Head of caudate nucleus (tissue), 42 donors: ENCODE measurements around the gene CDHR2.

ENCODE experiments used
- DNase-seq, 42 donors: peaks; one replicate each; pipeline versions ENCODE4 v3.0.0 to v3.0.0-alpha.2; 2020 to 2021; ENCODE audit warnings: mixed read lengths in 7 of 42
- intact Hi-C: fragments of 100-400 bp; cut with DNase I; formaldehyde crosslinking; loops from one replicate; pipeline ENCODE4 v1.15.0; 2022

The CDHR2 gene

DNA sequence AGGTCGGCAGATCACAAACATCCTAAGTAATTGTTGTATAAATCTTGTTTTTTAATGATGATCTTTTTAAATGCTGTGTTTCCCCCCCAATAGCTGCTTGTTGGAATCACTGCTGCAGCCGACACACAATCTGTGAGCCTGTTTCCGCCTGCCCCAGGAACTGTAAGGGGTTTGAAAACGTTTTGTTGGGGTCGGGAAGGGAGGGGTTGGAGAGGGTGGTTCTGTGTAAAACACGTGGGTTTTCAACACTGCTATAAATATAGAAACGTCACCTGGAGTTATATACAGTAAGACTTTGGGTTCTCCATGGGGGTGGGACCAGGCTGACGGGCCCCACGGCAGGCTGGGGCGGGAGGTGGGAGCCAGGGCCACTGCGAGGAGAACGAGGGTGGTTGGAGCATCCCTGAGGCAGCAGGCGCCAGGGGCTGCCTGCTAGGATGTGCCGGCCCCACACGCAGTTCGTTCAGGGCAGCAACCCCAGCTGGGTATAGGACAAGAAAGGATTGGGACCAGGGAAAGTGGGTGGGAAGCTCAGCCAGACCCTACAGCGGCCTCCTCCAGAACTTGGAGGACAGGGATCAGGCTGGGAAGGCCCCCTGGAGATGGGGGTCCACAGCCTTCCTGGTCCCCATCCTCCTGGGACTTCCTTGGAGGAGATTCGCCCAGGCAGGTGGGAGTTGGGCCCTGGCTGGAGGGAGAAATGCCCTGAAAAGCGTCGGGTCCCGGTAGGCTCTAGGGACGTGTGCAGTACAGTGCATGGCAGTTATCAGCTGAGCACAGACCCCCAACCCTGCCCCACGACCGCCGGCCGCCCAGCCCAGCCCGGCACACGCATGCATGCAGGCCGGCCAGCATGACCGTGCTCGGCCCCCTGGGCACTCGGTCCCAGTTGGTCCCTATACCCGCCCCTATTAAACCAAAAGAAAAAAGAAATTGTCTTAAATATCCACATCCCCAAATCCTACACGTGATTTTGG lies 21.6 kb upstream of the CDHR2 start:
- DNase-seq, result peak in 6 of 42 donors; percentile 16 to 61 (median 44)
- intact Hi-C loops, result no loop called here

DNA sequence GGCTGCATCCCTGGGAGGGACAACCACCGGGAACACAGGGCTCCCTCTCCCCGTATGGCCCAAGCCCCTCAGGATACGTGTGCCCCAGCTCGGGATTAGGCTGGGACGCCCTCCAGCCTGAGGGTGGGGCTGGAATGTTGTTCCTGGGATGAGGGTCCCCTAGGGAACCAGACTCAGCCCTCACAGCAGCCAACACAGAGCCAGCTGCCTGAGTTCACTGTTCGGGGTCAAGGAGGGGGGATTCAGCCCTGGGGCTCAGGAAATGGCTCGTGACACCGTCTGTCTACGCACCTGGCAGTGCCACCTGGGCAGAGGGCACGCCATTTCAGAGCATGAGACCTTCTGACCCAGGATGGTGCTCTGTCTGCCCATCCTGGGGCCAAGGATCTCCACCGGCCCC lies 20.8 kb upstream of the CDHR2 start:
- intact Hi-C loops, result no loop called here
- no peak for DNase-seq

DNA sequence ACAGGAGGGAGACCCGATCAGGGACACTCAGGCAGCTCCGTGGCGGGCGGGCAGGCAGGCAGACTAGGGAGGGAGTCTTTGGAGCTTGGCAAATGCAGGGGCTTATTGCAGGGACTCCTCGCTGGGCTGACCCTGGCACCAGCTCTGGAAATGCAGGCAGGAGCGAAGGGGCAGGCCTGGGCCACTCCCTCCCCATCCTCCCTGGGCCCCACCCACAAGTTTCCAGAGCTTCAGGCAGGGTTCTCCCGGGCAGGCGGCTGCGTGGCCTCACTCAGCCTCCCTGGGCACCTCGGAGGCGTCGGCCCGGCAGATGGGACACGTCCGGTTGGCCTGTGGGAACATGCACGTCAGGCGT lies 20.4 kb upstream of the CDHR2 start:
- no peak for DNase-seq
- intact Hi-C loops, result no loop called here

DNA sequence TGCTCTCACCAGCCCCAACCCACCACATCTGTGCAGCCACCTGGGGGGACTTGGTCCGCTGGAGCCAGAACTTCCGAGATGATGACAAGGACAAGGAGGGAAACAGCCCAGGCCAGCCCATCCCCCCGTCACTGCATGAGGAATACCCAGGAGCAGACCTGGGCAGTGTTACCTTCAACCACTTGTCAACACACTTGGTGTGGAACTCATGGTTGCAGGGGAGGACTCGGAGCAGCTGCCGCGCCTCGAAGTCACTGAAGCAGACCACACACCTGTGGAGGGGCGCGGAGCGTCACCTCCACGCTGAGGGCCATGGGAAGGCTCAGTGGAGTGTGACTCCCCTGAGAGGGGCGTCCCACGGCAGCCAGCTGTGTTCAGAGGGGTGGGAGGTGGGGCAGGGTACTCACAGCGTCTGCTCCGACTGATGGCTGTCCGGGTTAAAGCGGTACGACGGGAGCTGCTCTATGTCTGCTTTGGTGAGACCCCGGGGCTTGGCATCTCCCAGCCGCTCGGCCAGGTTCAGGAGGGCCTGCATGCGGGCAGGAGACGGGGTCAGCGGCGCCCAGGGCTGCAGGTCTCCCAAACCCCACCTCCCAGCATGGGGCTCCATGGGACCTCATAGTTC lies 19.9 kb upstream of the CDHR2 start:
- intact Hi-C loops, result no loop called here
- no peak for DNase-seq

DNA sequence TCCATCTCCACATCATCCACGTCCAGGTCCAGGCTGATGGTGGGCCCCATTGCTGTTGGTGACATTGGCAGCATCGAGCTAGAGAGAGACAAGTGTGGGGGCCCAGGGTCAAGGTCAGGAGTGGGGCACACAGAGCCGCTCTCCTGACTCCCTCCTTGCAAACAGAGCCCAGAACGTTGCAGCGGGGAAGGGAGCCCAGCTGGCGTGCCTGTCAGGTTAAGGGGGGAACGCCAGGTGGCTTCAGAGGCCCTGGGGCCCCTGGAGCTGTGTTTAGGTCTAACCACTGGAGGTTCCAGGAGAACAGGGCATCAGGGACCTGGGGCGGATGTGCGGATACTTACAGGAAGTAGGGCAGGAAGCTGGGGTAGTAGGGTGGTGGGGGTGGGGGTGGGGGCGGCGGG lies 19.4 kb upstream of the CDHR2 start:
- no peak for DNase-seq
- intact Hi-C loops, result loop anchor here (10.0 kb wide), 1 partner anchor 115 kb away; the partner anchor contains the start of gene CLTB

DNA sequence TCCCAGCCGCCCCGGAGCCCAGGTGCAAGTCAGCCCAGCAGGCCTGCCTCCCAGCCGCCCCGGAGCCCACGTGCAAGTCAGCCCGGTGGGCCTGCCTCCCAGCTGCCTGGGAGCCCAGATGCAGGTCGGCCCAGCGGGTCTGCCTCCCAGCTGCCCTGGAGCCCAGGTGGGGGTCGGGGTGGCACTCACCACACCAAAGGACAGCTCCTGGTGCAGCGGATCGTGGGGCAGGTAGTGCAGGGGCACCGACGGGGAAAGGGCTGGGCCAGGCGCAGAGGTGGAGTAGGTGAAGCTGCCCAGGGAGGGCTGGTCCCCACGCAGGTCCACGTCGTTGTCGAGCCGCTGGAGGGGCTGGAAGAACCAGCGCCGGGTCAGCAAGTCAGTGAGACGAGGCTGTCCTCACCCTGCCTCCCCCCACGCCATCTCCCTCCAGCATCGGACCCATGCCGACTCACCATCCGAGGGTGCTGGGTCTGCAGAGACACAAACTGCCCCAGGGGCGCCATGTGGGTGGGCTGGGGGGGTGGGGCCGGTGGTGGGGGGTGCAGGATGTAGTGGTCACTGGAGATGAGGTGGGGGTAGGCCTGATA lies 18.7 kb upstream of the CDHR2 start:
- intact Hi-C loops, result loop anchor here (10.0 kb wide), 1 partner anchor 116 kb away; the partner anchor contains the start of gene CLTB

DNA sequence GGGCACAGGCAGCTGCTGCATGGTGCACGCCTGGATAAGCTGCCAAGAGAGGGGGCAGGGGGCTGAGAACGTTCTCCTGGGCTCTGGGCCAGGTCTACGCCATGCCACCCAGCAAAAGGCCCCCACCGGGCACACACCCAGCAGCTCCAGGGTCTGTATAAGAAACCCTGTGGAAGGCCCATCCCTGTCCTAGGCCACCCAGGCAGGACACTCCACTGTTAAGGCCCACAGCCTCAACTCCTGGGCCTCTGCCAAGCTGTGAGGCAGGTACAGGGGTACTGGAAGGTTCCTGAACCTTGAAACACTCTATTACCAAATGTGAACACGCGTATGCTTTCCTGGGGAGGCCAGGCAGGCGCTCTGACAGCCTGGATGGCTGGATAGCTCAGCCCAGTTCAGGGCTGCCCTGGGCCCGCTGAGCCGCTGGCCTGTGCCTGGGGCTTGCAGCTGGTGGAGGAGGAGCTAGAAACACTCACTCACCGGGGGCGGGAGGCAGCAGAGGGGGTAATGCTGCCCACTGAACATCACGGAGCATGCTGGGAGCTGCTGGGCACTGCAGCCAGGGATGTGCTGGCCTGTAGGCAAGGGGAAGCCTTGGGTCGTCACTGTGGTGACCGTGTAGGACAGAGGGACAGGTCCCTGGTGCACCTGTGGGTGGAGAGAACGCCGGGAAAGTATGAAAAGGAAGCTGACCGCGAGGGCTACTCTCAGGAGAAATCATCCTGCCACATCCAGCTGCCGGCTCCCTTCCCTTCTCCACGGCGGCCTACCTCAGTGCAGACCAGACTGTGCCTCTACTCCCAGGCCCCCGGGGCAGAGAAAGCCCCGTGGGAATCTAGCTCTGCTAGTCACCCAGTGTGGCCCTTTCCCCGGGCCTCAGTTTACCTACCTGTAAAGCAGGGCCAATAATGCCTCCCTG lies 17.9 kb upstream of the CDHR2 start:
- peak; percentile 72 to 96 (median 88) for DNase-seq
- intact Hi-C loops, result loop anchor here (10.0 kb wide), 1 partner anchor 116 kb away; the partner anchor contains the start of gene CLTB

More for the DNA sequence above, 18.7 kb upstream of the CDHR2 start:
- DNase-seq, result no peak

DNA sequence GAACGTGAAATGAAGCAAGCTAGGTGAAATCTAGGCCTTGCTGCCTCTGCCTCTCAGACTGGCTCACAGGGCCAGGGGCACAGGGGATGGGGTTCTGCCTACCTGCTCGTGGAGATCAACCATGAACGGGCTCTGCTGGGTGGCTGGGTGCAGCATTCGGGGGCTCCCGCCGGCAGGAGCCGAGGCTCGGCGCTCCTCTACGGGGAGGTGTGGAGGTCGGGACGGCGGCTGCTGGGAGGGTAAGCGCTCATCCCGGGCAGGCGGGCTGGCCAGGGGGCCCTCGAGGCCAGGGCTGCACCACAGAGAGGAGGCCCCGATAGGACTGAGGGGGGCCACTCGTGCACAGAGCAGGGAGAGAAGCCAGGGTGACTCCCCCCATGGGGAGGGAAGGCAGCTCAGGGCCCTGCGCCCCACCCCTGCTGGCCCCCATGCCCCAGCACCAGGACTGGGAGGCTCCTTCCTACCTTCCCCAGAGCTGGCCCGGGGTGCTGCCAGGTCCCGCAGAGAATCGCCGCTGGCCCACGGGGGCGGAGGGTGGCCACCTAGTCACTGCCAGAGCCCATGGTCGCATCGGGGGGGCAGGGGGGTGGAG lies 17.1 kb upstream of the CDHR2 start:
- no peak for DNase-seq
- intact Hi-C loops, result loop anchor here (10.0 kb wide), 1 partner anchor 117 kb away; the partner anchor contains the start of gene CLTB

DNA sequence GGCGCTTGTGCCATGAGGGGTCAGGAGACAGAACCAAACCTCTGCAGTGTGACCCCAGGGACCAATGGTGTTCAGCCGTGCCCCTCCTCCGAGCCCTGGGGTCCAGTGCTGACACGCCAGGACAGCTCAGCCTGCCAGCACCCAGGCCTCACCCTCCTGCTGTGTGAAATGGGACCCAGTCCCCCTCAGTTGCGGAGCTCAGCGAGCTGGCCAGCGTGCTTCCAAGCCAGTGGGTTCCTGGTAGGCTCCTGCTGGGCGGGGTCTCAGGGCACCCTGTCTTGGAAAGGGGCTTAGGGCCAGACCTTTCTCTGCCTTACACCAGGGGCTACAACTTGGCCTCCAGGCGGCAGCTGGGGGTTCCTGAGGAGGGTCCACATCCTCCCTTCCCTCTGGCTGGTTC lies 16.3 kb upstream of the CDHR2 start:
- no peak for DNase-seq
- intact Hi-C loops, result loop anchor here (10.0 kb wide), 1 partner anchor 118 kb away; the partner anchor contains the start of gene CLTB

DNA sequence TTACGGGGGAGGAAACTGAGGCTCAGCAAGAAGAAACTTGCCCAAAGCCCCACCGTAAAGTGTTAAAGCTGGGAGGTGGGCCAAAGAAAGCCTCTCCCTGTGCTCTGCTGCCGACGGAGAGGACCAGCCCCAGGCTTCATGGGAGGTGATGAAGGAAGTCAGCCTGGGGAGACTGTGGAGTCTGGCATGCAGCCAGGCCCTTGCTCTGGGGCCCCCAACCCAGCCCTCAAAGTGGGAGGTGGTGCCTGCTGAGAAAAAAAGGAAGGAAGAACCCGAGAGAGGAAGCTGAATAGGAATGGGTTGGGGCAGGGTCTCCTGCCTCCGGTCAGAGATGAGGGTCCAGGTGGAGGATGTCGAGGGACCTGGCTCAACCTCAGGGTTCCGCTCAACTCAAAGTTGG lies 15.8 kb upstream of the CDHR2 start:
- peak in 13 of 42 donors; percentile 24 to 67 (median 41) for DNase-seq
- intact Hi-C loops, result loop anchor here (10.0 kb wide), 1 partner anchor 119 kb away; the partner anchor contains the start of gene CLTB

DNA sequence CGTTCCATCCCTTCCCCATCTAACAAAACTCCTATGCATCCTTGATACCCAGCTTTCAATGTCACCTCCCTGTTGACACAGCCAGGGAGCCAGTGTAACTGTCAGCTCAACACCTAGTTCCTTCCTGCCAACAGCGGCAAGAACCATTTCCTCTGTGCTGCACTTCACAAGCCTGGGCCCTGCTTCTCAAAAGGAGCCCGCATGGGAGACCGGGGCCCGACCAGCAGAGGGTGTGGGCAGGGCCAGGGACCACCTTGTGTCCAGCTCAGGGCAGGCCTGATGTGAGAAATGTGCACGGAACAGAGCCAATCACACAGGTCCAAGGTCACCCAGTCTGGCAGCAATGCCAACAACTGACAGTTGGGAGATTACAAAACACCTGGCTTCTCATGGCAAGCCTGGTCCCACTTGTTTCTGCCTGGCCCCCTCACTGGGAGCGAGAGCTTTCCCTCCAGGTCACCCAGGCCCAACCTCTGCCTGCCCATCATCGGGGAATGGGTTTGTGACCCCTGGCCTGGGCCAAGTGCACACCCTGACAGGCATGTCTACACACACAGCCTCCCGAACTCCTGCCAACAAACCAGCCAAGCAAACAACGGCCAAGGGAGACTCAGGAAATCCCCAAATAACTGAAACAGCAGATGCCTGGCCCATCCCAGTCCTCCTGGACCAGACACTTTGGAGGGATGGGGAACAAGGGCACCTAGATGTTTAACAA lies 15.1 kb upstream of the CDHR2 start:
- DNase-seq, result peak in 1 of 42 donors; percentile 34
- intact Hi-C loops, result loop anchor here (10.0 kb wide), 1 partner anchor 119 kb away; the partner anchor contains the start of gene CLTB

DNA sequence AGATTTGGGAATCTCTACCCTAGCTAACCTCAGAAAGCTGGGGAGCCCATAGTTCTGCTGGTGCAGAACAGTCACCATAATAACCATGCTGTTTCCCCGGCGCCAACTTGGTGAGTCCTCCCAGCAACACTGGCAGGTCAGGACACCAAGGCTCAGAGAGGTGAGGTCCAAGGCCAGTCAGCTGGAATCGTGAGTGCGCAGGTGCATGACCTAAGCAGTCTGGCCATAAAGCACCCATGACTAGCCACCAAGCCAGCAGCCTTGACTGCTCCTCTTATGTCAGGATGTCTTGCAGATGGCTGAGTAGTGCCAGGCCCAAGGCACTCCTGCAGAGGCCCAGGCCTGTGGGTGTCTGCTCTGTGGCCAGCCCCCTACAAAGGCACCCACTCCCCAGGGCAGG lies 14.5 kb upstream of the CDHR2 start:
- intact Hi-C loops, result loop anchor here (10.0 kb wide), 1 partner anchor 120 kb away; the partner anchor contains the start of gene CLTB
- no peak for DNase-seq

DNA sequence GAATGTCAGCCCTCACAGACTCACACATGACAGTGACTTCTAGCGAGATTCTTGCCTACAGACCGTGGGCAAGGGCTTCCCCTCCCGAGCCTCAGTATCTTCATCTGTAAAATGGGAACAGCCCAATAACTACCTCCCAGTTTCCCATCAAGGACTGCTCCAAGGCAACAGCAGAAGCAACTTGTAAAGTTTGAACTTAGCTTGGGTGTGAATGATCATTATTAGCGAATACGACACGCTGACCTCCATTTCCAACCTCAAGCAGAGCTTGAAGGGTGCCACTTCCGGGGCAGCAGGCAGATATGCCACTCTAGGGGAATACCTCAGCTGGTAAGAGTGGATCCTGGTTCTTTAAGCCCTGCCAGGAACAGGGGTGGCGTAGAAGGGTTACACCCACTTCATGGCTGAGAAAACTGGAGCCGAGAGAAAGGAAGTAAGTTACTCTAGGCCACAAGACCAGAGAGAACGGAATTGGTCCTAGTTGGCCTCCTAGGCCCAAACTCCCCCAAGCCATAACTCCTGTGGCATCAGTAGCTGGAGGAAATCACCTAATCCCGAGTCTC lies 14.0 kb upstream of the CDHR2 start:
- intact Hi-C loops, result loop anchor here (10.0 kb wide), 1 partner anchor 120 kb away; the partner anchor contains the start of gene CLTB
- peak in 7 of 42 donors; percentile 21 to 64 (median 33) for DNase-seq

DNA sequence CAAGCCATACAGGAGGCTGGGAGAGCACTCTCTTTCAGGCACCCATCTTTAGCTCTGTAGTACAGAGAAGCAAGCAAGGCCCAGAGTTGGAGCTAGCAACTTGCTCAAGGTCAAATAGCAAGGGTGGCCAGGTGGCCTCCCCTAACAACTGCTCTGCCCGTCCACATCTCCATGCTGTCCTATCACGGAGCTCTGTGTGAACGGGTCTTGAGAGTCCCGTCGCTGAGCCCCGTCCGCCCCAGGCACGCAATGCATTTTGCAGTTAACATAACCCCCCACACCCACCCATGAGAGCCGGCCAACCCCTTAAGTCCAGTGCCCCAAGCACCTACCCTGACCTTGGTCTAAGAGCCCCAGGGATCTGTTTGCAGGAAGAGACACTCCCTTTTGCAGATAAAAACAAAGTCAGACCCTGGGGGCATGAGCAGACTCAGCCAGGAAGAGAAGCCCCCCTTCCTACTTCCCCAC lies 13.4 kb upstream of the CDHR2 start:
- intact Hi-C loops, result loop anchor here (10.0 kb wide), 1 partner anchor 121 kb away; the partner anchor contains the start of gene CLTB
- no peak for DNase-seq

DNA sequence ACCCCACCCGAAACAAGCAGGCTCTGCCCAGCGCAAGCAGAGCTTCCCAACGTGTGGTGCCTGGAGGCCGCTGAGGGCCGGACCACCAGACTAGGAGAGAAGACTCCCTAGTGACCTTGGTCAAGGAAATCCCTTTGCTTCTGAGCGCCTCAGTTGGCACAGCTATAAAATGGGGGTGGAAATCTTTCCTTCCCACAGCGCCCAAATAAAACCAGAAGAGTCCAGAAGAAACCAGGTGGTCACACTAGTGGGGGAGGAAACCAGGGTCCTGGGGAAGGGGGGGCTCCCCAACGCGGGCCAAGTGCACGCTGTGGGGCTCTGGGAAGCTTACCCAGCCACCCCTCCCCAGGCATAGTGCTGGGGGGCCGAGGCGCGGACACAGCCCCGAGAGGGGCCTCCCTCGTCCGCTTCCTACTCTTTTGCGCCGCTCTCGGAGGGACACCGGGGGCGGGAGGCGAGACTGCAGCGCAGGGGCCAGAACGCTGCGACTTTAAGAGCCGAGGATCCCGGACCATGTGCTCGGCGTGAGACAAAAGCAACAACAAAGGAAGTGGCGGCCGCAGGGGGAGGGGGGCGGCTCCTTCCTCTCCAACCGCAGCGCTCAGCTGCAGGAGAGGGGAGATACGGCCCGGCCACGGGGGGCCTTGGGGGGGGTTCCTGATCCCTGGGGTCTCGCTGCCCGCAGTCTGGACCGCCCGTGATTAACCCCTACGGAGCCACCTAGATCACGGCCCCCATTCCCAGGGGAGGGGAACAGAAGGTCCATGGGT lies 12.8 kb upstream of the CDHR2 start:
- DNase-seq, result peak; percentile 65 to 92 (median 82)
- intact Hi-C loops, result loop anchor here (10.0 kb wide), 1 partner anchor 122 kb away; the partner anchor contains the start of gene CLTB
